ENCODE data around the gene TMIGD1.
"Not testable (repeated sequence)": the region's sequence is repeated elsewhere in the genome, so short reads cannot be mapped to it uniquely, and the experiment has no call there.

TMIGD1 gene

DNA sequence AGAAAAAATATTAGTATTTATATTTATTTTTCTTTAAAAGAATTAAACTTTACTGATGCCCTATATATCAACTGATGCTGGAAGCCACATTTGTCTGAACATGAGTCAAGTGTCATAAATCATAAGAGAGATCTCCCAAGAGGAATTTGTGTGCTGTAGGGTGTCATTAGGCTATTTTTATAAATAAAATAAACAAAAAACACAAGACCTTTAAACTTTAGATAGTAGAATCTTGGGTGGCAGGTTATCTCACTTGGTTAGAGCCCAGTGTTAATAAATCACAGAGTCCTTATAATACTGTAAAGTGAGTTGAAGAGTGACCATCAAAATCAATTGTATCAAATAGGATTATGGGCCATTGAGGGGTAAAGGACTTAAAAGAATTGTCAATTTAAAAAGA, 23.6 kb upstream of the TMIGD1 start:
- Histone ChIP-seq H3K27ac (ENCODE audit: low read length) (no peak overlapping the region), H3K9me3 (ENCODE audit: control insufficient read depth in 2 of 2, low read length in 2 of 2) (peaks cover 0 to 2% of the 10 kb centered on the region in 2 donors), H3K4me1 (ENCODE audit: control insufficient read depth, insufficient read depth, low read length) (no peaks in the 10 kb centered on the region), H3K27me3 (ENCODE audit: control insufficient read depth in 1 of 2, insufficient read depth in 2 of 2, low read length in 2 of 2) (no peaks in the 10 kb centered on the region), H3K36me3 (ENCODE audit: control insufficient read depth in 2 of 2, insufficient read depth in 2 of 2, low read length in 2 of 2) (no peaks in the 10 kb centered on the region), H3K9ac (ENCODE audit: low read length in 2 of 2) (no peak overlapping the region), H3K4me3 (ENCODE audit: low read length in 2 of 2) (no peak overlapping the region)

DNA sequence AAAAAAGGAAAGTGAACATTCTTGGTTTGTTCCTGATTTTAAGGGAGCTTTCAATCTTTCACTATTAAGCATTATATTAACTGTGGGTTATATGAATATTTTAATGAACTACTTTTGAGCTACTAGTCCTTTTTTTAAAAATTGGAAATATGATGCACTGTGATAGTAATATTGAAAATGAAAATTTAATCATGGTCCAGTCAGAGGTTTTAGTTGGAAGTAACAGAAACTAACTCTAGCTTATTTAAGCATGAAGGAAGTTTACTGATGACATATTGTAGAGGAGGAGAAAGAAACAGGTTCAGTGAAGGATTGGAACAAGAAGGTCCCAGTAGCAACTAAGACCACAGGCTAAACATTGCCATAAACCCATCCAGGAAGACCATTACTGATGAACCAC, 20.8 kb upstream of the TMIGD1 start:
- Histone ChIP-seq H3K36me3 (ENCODE audit: control insufficient read depth in 2 of 2, insufficient read depth in 2 of 2, low read length in 2 of 2) (no peaks in the 10 kb centered on the region), H3K27ac (ENCODE audit: low read length) (no peak overlapping the region), H3K4me3 (ENCODE audit: low read length in 2 of 2) (no peak overlapping the region), H3K4me1 (ENCODE audit: control insufficient read depth, insufficient read depth, low read length) (no peaks in the 10 kb centered on the region), H3K9me3 (ENCODE audit: control insufficient read depth in 2 of 2, low read length in 2 of 2) (no peaks in the 10 kb centered on the region), H3K9ac (ENCODE audit: low read length in 2 of 2) (no peak overlapping the region), H3K27me3 (ENCODE audit: control insufficient read depth in 1 of 2, insufficient read depth in 2 of 2, low read length in 2 of 2) (no peaks in the 10 kb centered on the region)

DNA sequence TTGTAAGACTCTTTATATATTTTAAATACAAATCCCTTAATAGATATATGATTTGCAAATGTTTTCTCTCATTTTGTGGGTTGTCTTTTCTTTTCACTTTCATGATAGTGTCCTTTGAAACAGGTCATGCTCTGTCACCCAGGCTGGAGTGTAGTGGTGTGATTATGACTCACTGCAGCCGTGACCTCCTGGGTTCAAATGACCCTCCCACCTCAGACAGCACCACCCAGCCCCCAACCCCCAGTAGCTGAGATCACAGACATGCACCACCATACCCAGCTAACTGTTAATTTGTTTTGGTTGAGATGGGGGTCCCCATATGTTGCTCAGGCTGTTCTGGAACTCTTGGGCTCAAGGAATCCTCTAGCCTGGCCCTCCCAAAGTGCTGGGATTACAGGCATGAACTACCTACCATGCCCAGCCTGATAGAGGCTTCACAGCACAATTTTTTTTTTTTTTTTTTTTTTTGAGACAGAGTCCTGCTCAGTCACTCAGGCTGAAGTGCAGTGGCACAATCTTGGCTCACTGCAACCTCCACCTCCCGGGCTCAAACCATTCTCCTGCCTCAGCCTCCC, 18.5 kb upstream of the TMIGD1 start:
- Histone ChIP-seq H3K27me3 (ENCODE audit: control insufficient read depth in 1 of 2, insufficient read depth in 2 of 2, low read length in 2 of 2) (no peaks in the 10 kb centered on the region), H3K4me3 (ENCODE audit: low read length in 2 of 2) (no peak overlapping the region), H3K4me1 (ENCODE audit: control insufficient read depth, insufficient read depth, low read length) (no peaks in the 10 kb centered on the region), H3K9me3 (ENCODE audit: control insufficient read depth in 2 of 2, low read length in 2 of 2) (no peaks in the 10 kb centered on the region), H3K36me3 (ENCODE audit: control insufficient read depth in 2 of 2, insufficient read depth in 2 of 2, low read length in 2 of 2) (no peaks in the 10 kb centered on the region), H3K27ac (ENCODE audit: low read length) (no peak overlapping the region), H3K9ac (ENCODE audit: low read length in 2 of 2) (no peak overlapping the region)

DNA sequence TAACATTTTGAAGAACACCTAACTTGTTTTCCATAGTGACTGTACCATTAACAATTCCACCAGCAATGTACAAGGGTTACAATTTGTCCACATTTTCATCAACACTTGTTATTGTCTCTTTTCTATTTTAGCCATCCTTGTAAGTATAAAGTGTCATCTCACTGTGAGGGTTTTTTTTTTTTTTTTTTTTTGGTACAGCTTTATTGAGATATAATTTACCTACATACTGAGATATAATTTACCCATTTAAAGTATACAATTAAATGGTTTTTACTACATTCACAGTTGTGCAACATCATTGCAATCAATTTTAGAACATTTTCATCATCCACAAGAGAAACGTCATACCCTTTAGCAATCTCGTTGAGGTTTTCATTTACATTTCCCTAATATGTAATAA, 17.9 kb upstream of the TMIGD1 start:
- H3K27me3 ChIP-seq (ENCODE audit: control insufficient read depth in 1 of 2, insufficient read depth in 2 of 2, low read length in 2 of 2) = no peaks in the 10 kb centered on the region
- H3K27ac ChIP-seq (ENCODE audit: low read length) = no peak overlapping the region
- H3K9ac ChIP-seq (ENCODE audit: low read length in 2 of 2) = no peak overlapping the region
- no peaks in the 10 kb centered on the region for H3K9me3 ChIP-seq (ENCODE audit: control insufficient read depth in 2 of 2, low read length in 2 of 2)
- H3K4me3 ChIP-seq (ENCODE audit: low read length in 2 of 2) = no peak overlapping the region
- no peaks in the 10 kb centered on the region for H3K4me1 ChIP-seq (ENCODE audit: control insufficient read depth, insufficient read depth, low read length)
- H3K36me3 ChIP-seq (ENCODE audit: control insufficient read depth in 2 of 2, insufficient read depth in 2 of 2, low read length in 2 of 2) = no peaks in the 10 kb centered on the region

DNA sequence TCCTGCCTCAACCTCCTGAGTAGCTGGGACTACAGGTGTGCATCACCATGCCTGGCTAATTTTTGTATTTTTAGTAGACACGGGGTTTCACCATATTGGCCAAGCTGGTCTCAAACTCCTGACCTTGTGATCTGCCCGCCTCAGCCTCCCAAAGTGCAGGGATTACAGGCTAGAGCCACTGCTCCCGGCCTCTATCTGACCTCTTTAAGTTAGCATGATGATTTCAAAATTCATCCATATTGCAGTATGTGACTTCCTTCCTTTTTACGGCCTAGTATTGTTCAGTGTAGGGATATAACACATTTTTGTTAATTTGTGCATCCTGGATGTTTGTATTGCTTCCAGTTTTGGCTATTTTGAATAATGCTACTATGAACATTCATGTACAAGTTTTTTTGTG, 17.4 kb upstream of the TMIGD1 start:
- H3K9me3 ChIP-seq (ENCODE audit: control insufficient read depth in 2 of 2, low read length in 2 of 2); H3K4me3 ChIP-seq (ENCODE audit: low read length in 2 of 2); H3K9ac ChIP-seq (ENCODE audit: low read length in 2 of 2); H3K27ac ChIP-seq (ENCODE audit: low read length); H3K4me1 ChIP-seq (ENCODE audit: control insufficient read depth, insufficient read depth, low read length); H3K27me3 ChIP-seq (ENCODE audit: control insufficient read depth in 1 of 2, insufficient read depth in 2 of 2, low read length in 2 of 2); H3K36me3 ChIP-seq (ENCODE audit: control insufficient read depth in 2 of 2, insufficient read depth in 2 of 2, low read length in 2 of 2): not testable (repeated sequence)

DNA sequence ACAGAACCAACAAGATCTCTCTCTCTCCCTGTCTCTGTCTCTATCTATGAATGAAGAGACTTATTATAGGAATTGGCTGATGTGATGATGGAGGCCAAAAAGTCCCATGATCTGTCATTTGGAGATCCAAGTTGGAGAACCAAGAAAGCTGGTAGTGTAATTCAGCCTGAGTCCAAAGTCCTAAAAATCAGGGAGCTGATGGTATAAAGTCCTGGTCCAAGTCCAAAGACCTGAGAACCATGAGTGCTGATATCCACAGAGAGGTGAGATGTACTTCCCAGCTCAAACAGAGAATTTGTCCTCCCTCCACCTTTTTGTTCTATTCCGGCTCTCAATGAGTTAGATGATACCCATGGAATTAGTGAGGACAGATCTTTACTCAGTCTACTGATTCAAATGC, 15.4 kb upstream of the TMIGD1 start:
- Histone ChIP-seq H3K9ac (ENCODE audit: low read length in 2 of 2) (no peak overlapping the region), H3K4me3 (ENCODE audit: low read length in 2 of 2) (no peak overlapping the region), H3K27ac (ENCODE audit: low read length) (no peak overlapping the region), H3K27me3 (ENCODE audit: control insufficient read depth in 1 of 2, insufficient read depth in 2 of 2, low read length in 2 of 2) (no peaks in the 10 kb centered on the region), H3K4me1 (ENCODE audit: control insufficient read depth, insufficient read depth, low read length) (no peaks in the 10 kb centered on the region), H3K36me3 (ENCODE audit: control insufficient read depth in 2 of 2, insufficient read depth in 2 of 2, low read length in 2 of 2) (no peaks in the 10 kb centered on the region), H3K9me3 (ENCODE audit: control insufficient read depth in 2 of 2, low read length in 2 of 2) (no peaks in the 10 kb centered on the region)

DNA sequence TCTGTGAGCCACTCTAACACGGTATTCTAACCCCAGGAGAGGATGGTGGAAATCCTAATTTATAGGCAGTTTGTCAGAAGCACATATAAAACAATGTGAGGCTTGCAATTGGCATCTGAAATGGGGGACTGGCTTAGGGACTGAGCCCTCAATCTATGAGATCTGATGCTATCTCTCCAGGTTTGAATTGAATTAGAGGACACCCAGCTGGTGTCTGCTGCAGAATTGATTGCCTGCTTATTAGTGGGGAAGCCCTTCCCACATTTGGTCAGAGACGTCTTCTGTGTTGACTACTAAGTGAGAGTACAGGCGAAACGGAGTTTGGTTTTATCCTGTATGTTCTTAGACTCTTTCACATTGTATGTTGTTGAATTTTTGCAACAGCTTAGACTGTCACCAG, 13.6 kb upstream of the TMIGD1 start:
- Histone ChIP-seq H3K27me3 (ENCODE audit: control insufficient read depth in 1 of 2, insufficient read depth in 2 of 2, low read length in 2 of 2) (no peaks in the 10 kb centered on the region), H3K9me3 (ENCODE audit: control insufficient read depth in 2 of 2, low read length in 2 of 2) (no peaks in the 10 kb centered on the region), H3K9ac (ENCODE audit: low read length in 2 of 2) (no peak overlapping the region), H3K4me1 (ENCODE audit: control insufficient read depth, insufficient read depth, low read length) (no peaks in the 10 kb centered on the region), H3K4me3 (ENCODE audit: low read length in 2 of 2) (no peak overlapping the region), H3K36me3 (ENCODE audit: control insufficient read depth in 2 of 2, insufficient read depth in 2 of 2, low read length in 2 of 2) (no peaks in the 10 kb centered on the region), H3K27ac (ENCODE audit: low read length) (no peak overlapping the region)

DNA sequence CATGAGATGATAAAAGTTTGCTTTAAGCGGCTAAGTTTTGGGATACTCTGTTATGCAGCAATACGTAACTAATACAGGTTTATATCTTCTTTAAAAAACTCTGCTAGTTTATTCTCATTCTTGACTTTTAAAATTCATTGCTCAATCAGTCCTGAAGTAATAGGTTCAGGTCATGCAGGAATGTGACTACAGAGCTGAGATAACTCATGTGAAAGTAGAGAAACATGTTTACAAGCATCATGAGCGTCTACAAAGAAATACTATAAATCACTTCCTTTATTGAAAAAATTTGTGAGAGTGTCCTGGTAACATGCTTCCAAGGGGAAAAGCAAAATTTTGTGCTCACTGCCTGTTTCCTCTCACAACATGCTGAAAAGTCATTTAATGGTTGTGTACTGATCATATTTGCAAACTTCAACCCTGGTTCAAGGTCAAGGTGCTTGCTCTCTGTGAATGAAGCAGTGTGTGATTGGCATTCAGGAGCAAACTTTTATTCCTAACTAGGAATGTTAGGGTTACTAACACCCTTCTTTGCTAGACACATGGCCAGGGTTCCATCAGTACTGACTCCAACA, 12.5 kb upstream of the TMIGD1 start:
- Histone ChIP-seq H3K9me3 (ENCODE audit: control insufficient read depth in 2 of 2, low read length in 2 of 2) (no peaks in the 10 kb centered on the region), H3K36me3 (ENCODE audit: control insufficient read depth in 2 of 2, insufficient read depth in 2 of 2, low read length in 2 of 2) (no peaks in the 10 kb centered on the region), H3K27ac (ENCODE audit: low read length) (no peak overlapping the region), H3K4me3 (ENCODE audit: low read length in 2 of 2) (no peak overlapping the region), H3K4me1 (ENCODE audit: control insufficient read depth, insufficient read depth, low read length) (no peaks in the 10 kb centered on the region), H3K9ac (ENCODE audit: low read length in 2 of 2) (no peak overlapping the region), H3K27me3 (ENCODE audit: control insufficient read depth in 1 of 2, insufficient read depth in 2 of 2, low read length in 2 of 2) (no peaks in the 10 kb centered on the region)

DNA sequence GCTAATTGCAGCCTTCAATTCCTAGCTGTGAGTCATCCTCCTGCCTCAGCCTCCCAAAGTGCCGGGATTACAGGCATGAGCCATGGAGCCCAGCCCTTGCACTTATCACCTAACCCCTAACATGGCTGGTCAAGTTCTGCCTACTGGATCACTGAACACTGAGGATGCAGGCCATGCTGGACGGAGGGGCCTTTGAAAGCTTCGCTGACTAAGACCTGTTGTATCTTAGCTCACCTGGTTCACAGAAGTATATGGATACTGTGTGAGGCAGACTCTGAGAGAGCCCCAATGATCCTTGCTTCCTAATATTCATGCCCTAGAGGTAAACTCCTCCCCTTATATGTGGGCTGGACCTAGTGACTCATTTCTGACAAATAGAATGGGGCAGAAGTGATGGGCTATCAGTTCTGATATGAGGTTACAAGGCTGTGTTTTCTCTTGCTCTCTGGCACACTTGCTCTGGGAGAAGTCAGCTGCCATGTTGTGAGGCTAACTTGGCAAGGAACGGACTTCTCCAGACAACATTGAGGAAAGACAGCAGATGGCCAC, 11.7 kb upstream of the TMIGD1 start:
- H3K4me1 ChIP-seq (ENCODE audit: control insufficient read depth, insufficient read depth, low read length) = no peaks in the 10 kb centered on the region
- no peak overlapping the region for H3K4me3 ChIP-seq (ENCODE audit: low read length in 2 of 2)
- no peak overlapping the region for H3K27ac ChIP-seq (ENCODE audit: low read length)
- no peaks in the 10 kb centered on the region for H3K9me3 ChIP-seq (ENCODE audit: control insufficient read depth in 2 of 2, low read length in 2 of 2)
- H3K27me3 ChIP-seq (ENCODE audit: control insufficient read depth in 1 of 2, insufficient read depth in 2 of 2, low read length in 2 of 2) = no peaks in the 10 kb centered on the region
- no peak overlapping the region for H3K9ac ChIP-seq (ENCODE audit: low read length in 2 of 2)
- no peaks in the 10 kb centered on the region for H3K36me3 ChIP-seq (ENCODE audit: control insufficient read depth in 2 of 2, insufficient read depth in 2 of 2, low read length in 2 of 2)

DNA sequence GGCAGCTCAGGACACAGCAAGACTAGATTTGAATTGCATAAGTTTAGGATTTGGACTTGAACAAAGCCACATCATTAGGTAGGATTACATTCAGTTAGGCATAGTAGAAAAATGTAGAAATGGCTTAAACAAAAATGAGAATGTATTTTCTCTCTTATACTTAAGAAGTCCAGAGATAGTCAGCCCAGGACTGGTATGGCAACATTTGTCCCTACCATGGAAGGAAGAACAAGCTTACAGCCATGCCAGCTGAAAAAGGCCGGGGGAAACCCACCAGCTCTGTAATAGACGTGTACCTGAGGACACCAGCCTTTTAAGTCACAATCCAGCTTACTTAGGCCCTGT, 11.2 kb upstream of the TMIGD1 start:
- no peak overlapping the region for H3K27ac ChIP-seq (ENCODE audit: low read length)
- H3K9me3 ChIP-seq (ENCODE audit: control insufficient read depth in 2 of 2, low read length in 2 of 2) = no peaks in the 10 kb centered on the region
- H3K36me3 ChIP-seq (ENCODE audit: control insufficient read depth in 2 of 2, insufficient read depth in 2 of 2, low read length in 2 of 2) = no peaks in the 10 kb centered on the region
- H3K27me3 ChIP-seq (ENCODE audit: control insufficient read depth in 1 of 2, insufficient read depth in 2 of 2, low read length in 2 of 2) = no peaks in the 10 kb centered on the region
- no peak overlapping the region for H3K9ac ChIP-seq (ENCODE audit: low read length in 2 of 2)
- no peak overlapping the region for H3K4me3 ChIP-seq (ENCODE audit: low read length in 2 of 2)
- peaks cover 2% of the 10 kb centered on the region for H3K4me1 ChIP-seq (ENCODE audit: control insufficient read depth, insufficient read depth, low read length)

DNA sequence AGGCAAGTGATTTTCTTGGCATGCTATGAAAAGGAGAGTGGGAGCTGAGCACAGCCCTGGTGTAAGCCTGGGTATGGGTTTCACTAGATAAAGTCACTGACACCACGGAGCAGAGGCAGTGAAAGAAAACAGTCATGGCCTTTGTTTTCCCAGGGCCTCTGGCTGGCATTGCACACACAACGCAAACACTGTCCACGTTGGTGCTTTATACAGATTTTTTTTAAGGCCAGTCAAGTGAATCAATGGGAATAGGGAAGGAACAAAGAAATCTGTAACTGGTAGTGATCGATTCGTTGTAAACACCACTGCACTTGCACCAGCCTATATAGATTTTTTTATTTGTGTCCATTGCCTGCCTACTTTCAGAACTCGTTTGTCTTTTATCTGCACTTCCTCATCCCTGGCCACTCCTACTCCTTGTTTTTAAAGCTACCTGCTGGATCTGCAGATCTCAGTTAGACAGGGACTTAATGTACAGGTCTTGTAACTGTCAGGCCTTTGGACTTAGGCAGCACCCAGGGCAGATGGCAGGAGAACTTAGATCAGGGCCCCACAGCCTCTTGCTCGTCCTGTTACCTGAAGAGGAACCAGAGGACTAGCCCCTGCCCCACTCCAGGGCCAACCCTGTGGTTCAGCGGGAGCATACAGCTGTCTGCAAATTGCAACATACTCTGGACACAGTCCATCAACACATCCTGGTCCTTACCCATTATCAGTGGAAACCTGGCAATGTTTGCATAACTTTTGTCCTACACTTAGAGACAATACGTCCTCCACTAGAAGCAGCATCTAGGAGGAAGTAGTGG, 10.6 kb upstream of the TMIGD1 start:
- H3K4me1 ChIP-seq (ENCODE audit: control insufficient read depth, insufficient read depth, low read length) = peaks cover 2% of the 10 kb centered on the region

More for the DNA sequence above, 10.6 kb upstream of the TMIGD1 start:
- no peak overlapping the region for H3K27ac ChIP-seq (ENCODE audit: low read length)
- H3K4me3 ChIP-seq (ENCODE audit: low read length in 2 of 2) = no peak overlapping the region
- H3K9me3 ChIP-seq (ENCODE audit: control insufficient read depth in 2 of 2, low read length in 2 of 2) = no peaks in the 10 kb centered on the region
- H3K27me3 ChIP-seq (ENCODE audit: control insufficient read depth in 1 of 2, insufficient read depth in 2 of 2, low read length in 2 of 2) = no peaks in the 10 kb centered on the region
- no peaks in the 10 kb centered on the region for H3K36me3 ChIP-seq (ENCODE audit: control insufficient read depth in 2 of 2, insufficient read depth in 2 of 2, low read length in 2 of 2)
- H3K9ac ChIP-seq (ENCODE audit: low read length in 2 of 2) = no peak overlapping the region

Measured in stomach smooth muscle (tissue), 2 donors.